Measurements from ENCODE around the gene GIMAP2. TPM values are rescaled to one million over a fixed set of nuclear protein-coding genes. Genes with fewer than 3 reads are reported as not detected.
A peak's percentile ranks its signal among the peaks of the same experiment; 100 is the strongest.

Gene GIMAP2
- total RNA-seq, 1 donor from 2014 or later, result 9.6 TPM

DNA sequence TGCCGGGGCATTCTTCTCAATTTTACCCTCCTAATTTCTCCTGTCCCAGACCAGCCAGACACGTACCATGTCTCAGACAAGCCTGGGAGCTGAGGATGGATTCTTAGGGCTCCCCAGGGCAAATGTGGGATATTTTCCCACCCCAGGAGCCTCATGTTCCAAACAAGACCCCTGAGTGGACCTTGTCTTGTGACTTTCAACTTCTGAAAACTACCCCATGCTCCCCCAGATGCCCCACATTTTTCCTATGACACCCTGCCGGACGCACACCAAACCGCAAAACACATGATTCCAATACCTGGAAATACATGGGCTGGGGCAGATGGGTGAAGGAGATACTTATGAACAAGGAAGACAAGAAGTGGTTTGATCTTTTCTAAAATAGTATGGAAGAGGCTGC is 52.6 kb downstream of the GIMAP2 start:
- Histone ChIP-seq H3K9me3 (no peaks in the 10 kb centered on the region), H3K36me3 (no peaks in the 10 kb centered on the region), H3K27me3 (no peaks in the 10 kb centered on the region), H3K4me3 (peak overlapping the region; percentile 42 to 45), H3K4me1 (no peaks in the 10 kb centered on the region), H3K27ac (peak overlapping the region; percentile 72)
- DNase-seq (ENCODE audit: extremely low spot score in 2 of 2), result peak in 1 of 2 donors; percentile 74
- intact Hi-C loops (cut with DNase I), result no loop called here
- TF ChIP-seq CTCF (IDR thresholded peaks at IDR 0.05) (no peak), POLR2A (IDR thresholded peaks at IDR 0.05) (no peak), POLR2AphosphoS5 (IDR thresholded peaks at IDR 0.05; ENCODE audit: insufficient read depth in 1 of 2, low read depth in 1 of 2) (no peak)

GRCh38 chr7:150738591-150739001 is 53.1 kb downstream of the GIMAP2 start:
- Histone ChIP-seq H3K27ac (peak overlapping the region; percentile 72), H3K4me3 (peak overlapping the region; percentile 42 to 45), H3K9me3 (no peaks in the 10 kb centered on the region), H3K27me3 (no peaks in the 10 kb centered on the region), H3K4me1 (no peaks in the 10 kb centered on the region), H3K36me3 (no peaks in the 10 kb centered on the region)
- DNase-seq (ENCODE audit: extremely low spot score in 2 of 2), result no peak
- intact Hi-C loops (cut with DNase I), result no loop called here
- no peak for TF ChIP-seq POLR2AphosphoS5 (IDR thresholded peaks at IDR 0.05; ENCODE audit: insufficient read depth in 1 of 2, low read depth in 1 of 2)

DNA sequence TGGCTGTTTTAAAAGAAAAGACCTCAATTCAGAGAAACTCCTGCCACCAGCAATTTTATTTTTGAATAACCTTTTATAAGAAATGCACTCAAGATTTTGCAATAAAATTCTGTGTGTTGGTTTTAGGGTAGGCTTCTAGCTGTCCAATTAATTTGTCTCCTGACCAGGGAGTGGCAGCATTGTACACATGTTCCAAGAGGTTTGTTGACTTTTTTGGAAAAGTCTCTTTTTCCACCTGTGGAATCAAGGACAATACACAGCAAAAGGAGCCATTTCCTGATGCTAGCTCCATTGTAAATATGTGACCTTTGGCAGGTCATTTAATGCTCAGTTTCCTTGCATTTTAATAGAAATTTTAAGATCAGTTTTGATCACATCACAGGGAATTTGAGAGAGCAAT is 53.5 kb downstream of the GIMAP2 start:
- H3K27ac ChIP-seq, result peak overlapping the region; percentile 72
- no peaks in the 10 kb centered on the region for H3K9me3 ChIP-seq
- H3K4me3 ChIP-seq, result peak overlapping the region; percentile 8 to 42
- no peaks in the 10 kb centered on the region for H3K36me3 ChIP-seq
- TF ChIP-seq POLR2A (IDR thresholded peaks at IDR 0.05) (no peak), POLR2AphosphoS5 (IDR thresholded peaks at IDR 0.05; ENCODE audit: insufficient read depth in 1 of 2, low read depth in 1 of 2) (no peak), CTCF (IDR thresholded peaks at IDR 0.05) (no peak)
- H3K27me3 ChIP-seq, result no peaks in the 10 kb centered on the region
- intact Hi-C loops (cut with DNase I), result no loop called here
- H3K4me1 ChIP-seq, result no peaks in the 10 kb centered on the region
- DNase-seq (ENCODE audit: extremely low spot score in 2 of 2), result no peak

GRCh38 chr7:150740053-150740452 is 54.5 kb downstream of the GIMAP2 start:
- H3K27ac ChIP-seq, result no peak overlapping the region
- H3K9me3 ChIP-seq, result no peaks in the 10 kb centered on the region
- peak overlapping the region in 1 of 2 donors; percentile 42 for H3K4me3 ChIP-seq
- H3K4me1 ChIP-seq, result no peaks in the 10 kb centered on the region
- H3K27me3 ChIP-seq, result no peaks in the 10 kb centered on the region
- no peaks in the 10 kb centered on the region for H3K36me3 ChIP-seq
- peak in 1 of 2 donors; percentile 75 for DNase-seq (ENCODE audit: extremely low spot score in 2 of 2)
- intact Hi-C loops (cut with DNase I), result no loop called here
- no peak for TF ChIP-seq POLR2A (IDR thresholded peaks at IDR 0.05)
- TF ChIP-seq POLR2AphosphoS5 (IDR thresholded peaks at IDR 0.05; ENCODE audit: insufficient read depth in 1 of 2, low read depth in 1 of 2), result no peak
- no peak for TF ChIP-seq CTCF (IDR thresholded peaks at IDR 0.05)

DNA sequence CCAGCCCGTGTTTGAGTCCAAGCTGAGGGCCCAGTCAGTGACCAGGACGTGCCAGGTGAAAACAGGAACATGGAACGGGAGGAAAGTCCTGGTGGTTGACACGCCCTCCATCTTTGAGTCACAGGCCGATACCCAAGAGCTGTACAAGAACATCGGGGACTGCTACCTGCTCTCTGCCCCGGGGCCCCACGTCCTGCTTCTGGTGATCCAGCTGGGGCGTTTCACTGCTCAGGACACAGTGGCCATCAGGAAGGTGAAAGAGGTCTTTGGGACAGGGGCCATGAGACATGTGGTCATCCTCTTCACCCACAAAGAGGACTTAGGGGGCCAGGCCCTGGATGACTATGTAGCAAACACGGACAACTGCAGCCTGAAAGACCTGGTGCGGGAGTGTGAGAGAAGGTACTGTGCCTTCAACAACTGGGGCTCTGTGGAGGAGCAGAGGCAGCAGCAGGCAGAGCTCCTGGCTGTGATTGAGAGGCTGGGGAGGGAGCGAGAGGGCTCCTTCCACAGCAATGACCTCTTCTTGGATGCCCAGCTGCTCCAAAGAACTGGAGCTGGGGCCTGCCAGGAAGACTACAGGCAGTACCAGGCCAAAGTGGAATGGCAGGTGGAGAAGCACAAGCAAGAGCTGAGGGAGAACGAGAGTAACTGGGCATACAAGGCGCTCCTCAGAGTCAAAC is 56.9 kb downstream of the GIMAP2 start:
- Histone ChIP-seq H3K4me1 (no peaks in the 10 kb centered on the region), H3K9me3 (no peaks in the 10 kb centered on the region), H3K27me3 (no peaks in the 10 kb centered on the region), H3K36me3 (no peaks in the 10 kb centered on the region), H3K27ac (peak overlapping the region; percentile 29), H3K4me3 (no peak overlapping the region)
- no peak for TF ChIP-seq POLR2A (IDR thresholded peaks at IDR 0.05)
- no peak for TF ChIP-seq POLR2AphosphoS5 (IDR thresholded peaks at IDR 0.05; ENCODE audit: insufficient read depth in 1 of 2, low read depth in 1 of 2)
- TF ChIP-seq CTCF (IDR thresholded peaks at IDR 0.05), result no peak
- intact Hi-C loops (cut with DNase I), result no loop called here
- DNase-seq (ENCODE audit: extremely low spot score in 2 of 2), result peak in 1 of 2 donors; percentile 70

Other genes with a start within 250 kb of the GIMAP2 start
- 9.6 TPM for gene GIMAP8, start 235.1 kb upstream of the GIMAP2 start, total RNA-seq
- gene GIMAP7, start 170.8 kb upstream of the GIMAP2 start, total RNA-seq, result 16.0 TPM
- 25.3 TPM for gene GIMAP4, start 118.3 kb upstream of the GIMAP2 start, total RNA-seq
- 21.4 TPM for gene GIMAP6, start 53.3 kb upstream of the GIMAP2 start, total RNA-seq
- 5.2 TPM for gene GIMAP1, start 30.9 kb downstream of the GIMAP2 start, total RNA-seq
- 24.1 TPM for gene GIMAP5, start 51.7 kb downstream of the GIMAP2 start, total RNA-seq
- 60.6 TPM for gene TMEM176B, start 114.7 kb downstream of the GIMAP2 start, total RNA-seq
- 43.7 TPM for gene TMEM176A, start 115.1 kb downstream of the GIMAP2 start, total RNA-seq
- not detected for gene AOC1, start 166.8 kb downstream of the GIMAP2 start, total RNA-seq